Measurements from ENCODE around the gene GPR173.

The GPR173 gene

DNA sequence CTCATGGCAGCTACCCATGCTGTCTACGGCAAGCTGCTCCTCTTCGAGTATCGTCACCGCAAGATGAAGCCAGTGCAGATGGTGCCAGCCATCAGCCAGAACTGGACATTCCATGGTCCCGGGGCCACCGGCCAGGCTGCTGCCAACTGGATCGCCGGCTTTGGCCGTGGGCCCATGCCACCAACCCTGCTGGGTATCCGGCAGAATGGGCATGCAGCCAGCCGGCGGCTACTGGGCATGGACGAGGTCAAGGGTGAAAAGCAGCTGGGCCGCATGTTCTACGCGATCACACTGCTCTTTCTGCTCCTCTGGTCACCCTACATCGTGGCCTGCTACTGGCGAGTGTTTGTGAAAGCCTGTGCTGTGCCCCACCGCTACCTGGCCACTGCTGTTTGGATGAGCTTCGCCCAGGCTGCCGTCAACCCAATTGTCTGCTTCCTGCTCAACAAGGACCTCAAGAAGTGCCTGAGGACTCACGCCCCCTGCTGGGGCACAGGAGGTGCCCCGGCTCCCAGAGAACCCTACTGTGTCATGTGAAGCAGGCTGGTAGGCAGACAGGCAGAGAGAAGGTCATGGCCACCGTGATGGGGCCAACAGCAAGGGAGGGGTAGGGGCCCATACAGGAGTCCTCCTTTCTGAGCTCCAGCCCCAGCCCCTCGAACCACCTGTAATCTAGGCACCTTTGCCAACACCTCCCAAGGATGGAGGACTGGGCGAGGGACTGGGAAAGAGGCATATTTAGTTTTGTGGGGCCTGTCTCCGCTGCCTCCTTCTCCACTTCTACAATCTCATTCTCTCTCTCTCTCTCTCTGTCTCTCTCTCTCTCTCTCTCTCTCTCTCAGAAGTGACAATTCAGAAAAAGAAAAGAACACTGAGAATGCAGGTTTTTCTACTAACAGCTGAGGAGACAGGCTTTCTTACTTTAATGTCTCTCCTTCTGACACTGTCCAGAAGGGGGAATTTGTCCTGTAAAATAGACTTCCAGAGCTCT lies 28.9 kb downstream of the GPR173 start:
- peaks cover 17% of the 10 kb centered on the region for H3K4me1 Mint-ChIP-seq (ENCODE audit: low read depth)
- no peak overlapping the region for H3K27ac Mint-ChIP-seq
- DNase-seq (ENCODE audit: low spot score) = no peak
- no peaks in the 10 kb centered on the region for H3K9me3 Mint-ChIP-seq
- H3K4me3 Mint-ChIP-seq = no peak overlapping the region
- H3K36me3 Mint-ChIP-seq (ENCODE audit: low read depth) = no peaks in the 10 kb centered on the region
- no peaks in the 10 kb centered on the region for H3K27me3 Mint-ChIP-seq (ENCODE audit: low read depth)

DNA sequence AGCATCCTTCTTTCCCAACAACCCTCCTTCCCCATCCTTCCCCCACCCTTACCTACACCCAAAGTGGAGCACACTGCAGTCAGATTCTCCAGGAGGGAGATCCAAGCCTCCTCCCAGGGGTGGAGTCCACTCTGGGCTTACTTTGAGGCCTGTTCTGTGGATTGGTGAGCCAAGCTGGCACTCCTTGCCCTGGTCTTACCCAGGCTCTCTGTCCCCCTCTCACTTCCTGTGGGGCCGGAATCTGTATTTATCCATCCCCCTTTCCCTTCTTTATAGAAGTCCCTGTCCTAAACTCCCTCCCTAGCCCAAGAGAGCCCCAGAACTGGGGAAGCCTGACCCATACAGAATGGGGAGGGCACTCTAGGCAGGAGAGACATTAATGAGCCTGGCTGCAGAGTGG lies 30.4 kb downstream of the GPR173 start:
- H3K9me3 Mint-ChIP-seq = no peaks in the 10 kb centered on the region
- no peak overlapping the region for H3K27ac Mint-ChIP-seq
- H3K27me3 Mint-ChIP-seq (ENCODE audit: low read depth) = no peaks in the 10 kb centered on the region
- H3K4me3 Mint-ChIP-seq = no peak overlapping the region
- peaks cover 4% of the 10 kb centered on the region for H3K36me3 Mint-ChIP-seq (ENCODE audit: low read depth)
- H3K4me1 Mint-ChIP-seq (ENCODE audit: low read depth) = peaks cover 24% of the 10 kb centered on the region
- DNase-seq (ENCODE audit: low spot score) = no peak

DNA sequence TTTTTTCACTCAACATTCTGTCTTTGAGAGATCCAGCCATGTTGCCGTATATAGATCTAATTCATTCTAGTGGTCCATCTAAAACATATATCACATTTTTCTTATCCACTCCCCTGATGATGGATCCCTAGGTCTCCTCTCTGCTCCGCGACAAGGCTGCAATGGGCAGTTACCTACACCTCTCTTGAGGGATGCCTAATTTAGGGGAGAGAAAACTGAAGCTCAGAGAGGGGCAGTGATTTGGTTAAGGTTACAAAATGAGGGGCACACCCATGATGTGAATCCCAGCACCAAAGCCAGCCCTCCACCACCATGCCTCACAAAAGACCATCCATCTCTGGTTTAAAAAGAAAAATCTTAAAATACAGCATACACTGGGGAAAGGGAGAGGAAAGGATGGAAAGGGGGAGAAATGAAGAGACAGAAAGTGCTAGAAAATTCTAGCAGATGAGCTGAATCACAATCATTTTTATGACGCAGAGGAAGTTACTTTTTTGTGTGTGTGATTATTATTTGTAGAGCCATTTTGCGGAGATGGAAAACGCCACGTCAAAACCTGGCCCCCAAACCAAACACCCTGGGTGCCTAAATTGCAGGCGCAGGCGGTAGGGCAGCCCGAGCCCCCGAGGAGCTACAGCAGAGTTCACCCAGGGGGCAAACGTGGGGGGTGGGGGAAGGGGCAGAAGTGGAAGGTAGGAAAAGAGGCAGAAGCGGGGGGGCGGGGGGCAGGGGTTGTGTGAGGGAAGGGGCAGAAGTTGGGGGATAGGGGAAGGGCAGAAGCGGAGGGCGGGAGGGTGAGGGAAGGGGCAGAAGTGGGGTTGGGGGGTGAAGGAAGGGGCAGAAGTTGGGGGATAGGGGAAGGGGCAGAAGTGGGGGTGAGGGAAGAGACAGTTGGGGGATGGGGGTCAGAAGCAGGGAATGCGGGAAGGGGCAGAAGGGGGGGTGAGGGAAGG lies 32.3 kb downstream of the GPR173 start:
- H3K4me1 Mint-ChIP-seq (ENCODE audit: low read depth) = peaks cover 28% of the 10 kb centered on the region
- peak overlapping the region; percentile 93 for H3K27ac Mint-ChIP-seq
- peak overlapping the region; percentile 78 for H3K4me3 Mint-ChIP-seq
- no peak for DNase-seq (ENCODE audit: low spot score)
- no peaks in the 10 kb centered on the region for H3K9me3 Mint-ChIP-seq
- H3K27me3 Mint-ChIP-seq (ENCODE audit: low read depth) = no peaks in the 10 kb centered on the region
- H3K36me3 Mint-ChIP-seq (ENCODE audit: low read depth) = peaks cover 14% of the 10 kb centered on the region

DNA sequence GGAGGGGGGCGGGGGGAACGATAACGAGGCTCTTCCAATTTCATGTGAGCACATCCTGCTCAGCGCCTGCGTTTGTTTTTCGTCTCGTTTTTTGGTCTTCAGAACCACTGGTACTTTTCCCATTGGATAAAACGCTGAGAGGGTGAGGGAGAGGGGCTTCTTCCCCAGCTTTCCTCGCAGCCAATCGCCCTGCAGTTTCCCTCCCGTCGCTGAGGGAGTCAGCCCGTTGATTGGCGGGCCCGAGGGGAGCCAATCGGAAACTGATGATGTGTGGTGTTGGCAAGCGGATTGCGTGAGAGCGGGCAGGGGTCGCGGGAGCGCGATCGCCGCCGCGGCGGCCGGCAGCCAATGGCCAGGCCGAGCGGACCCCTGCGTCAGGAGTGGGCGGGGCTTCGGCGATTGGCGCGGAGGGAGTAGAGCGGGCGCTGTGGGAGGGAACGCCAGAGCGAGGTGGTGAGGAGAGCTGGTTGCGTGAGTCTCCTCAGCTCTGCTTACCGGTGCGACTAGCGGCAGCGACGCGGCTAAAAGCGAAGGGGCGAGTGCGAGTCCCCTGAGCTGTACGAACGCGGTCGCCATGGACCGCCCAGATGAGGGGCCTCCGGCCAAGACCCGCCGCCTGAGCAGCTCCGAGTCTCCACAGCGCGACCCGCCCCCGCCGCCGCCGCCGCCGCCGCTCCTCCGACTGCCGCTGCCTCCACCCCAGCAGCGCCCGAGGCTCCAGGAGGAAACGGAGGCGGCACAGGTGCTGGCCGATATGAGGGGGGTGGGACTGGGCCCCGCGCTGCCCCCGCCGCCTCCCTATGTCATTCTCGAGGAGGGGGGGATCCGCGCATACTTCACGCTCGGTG lies 33.6 kb downstream of the GPR173 start, which contains the start of gene TSPYL2:
TSPYL2 (plus strand) TSS at position 443 of the 848 bp plus-strand sequence; CDS start at position 575, 132 bp downstream.
- Mint-ChIP-seq H3K27ac (peak within 1 kb of the TSS; percentile 99), H3K9me3 (no peaks in the 10 kb centered on the region), H3K4me1 (ENCODE audit: low read depth) (peaks cover 28% of the 10 kb centered on the region), H3K36me3 (ENCODE audit: low read depth) (peaks cover 18% of the 10 kb centered on the region), H3K4me3 (peak within 1 kb of the TSS; percentile 95), H3K27me3 (ENCODE audit: low read depth) (no peaks in the 10 kb centered on the region)
- peak; percentile 88 for DNase-seq (ENCODE audit: low spot score)

DNA sequence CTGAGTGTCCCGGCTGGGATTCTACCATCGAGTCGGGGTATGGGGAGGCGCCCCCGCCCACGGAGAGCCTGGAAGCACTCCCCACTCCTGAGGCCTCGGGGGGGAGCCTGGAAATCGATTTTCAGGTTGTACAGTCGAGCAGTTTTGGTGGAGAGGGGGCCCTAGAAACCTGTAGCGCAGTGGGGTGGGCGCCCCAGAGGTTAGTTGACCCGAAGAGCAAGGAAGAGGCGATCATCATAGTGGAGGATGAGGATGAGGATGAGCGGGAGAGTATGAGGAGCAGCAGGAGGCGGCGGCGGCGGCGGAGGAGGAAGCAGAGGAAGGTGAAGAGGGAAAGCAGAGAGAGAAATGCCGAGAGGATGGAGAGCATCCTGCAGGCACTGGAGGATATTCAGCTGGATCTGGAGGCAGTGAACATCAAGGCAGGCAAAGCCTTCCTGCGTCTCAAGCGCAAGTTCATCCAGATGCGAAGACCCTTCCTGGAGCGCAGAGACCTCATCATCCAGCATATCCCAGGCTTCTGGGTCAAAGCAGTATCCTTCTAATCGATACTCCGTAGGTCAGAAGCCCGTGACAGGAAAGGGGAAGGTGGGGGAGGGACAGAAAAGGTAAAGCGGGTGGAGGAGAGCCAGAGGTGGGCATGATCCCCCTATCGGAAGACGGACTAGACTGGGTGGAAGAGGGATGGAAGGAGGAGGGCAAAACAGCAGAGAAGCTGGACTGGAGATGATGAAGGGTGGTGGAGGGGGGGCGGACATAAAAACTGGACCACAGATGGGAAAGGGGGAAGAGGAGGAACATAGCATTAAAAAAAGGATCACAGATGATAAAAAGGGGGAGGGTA lies 34.4 kb downstream of the GPR173 start:
- Mint-ChIP-seq H3K4me3 (peak overlapping the region; percentile 95), H3K4me1 (ENCODE audit: low read depth) (peaks cover 31% of the 10 kb centered on the region), H3K27ac (peak overlapping the region; percentile 83), H3K36me3 (ENCODE audit: low read depth) (peaks cover 18% of the 10 kb centered on the region), H3K9me3 (no peaks in the 10 kb centered on the region), H3K27me3 (ENCODE audit: low read depth) (no peaks in the 10 kb centered on the region)
- no peak for DNase-seq (ENCODE audit: low spot score)

DNA sequence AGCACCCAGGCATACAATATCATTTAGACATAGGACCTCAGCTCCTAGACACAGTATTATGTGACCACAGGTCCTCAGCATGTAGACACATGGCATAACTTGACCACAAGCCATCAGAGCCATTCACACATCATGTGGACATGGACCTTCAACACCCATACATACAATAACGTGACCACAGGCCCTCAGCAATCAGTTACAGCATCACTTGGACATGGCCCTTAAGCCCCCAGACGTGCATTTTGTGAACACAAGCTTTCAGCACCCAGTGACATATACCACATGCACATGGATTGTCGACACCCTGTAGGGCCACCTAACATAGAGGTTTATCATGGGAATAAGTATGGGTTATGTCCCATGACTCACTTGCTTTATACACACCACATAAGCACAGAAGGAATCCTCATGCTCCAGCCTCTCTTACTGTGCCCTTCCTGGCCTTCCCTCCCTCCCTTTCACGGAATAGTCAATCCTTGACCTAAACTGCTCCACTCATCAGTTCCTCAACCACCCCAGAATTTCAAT lies 35.5 kb downstream of the GPR173 start:
- no peak overlapping the region for H3K27ac Mint-ChIP-seq
- H3K4me1 Mint-ChIP-seq (ENCODE audit: low read depth) = peaks cover 39% of the 10 kb centered on the region
- H3K27me3 Mint-ChIP-seq (ENCODE audit: low read depth) = no peaks in the 10 kb centered on the region
- H3K4me3 Mint-ChIP-seq = peak overlapping the region; percentile 95
- H3K9me3 Mint-ChIP-seq = no peaks in the 10 kb centered on the region
- DNase-seq (ENCODE audit: low spot score) = no peak
- H3K36me3 Mint-ChIP-seq (ENCODE audit: low read depth) = peaks cover 18% of the 10 kb centered on the region

DNA sequence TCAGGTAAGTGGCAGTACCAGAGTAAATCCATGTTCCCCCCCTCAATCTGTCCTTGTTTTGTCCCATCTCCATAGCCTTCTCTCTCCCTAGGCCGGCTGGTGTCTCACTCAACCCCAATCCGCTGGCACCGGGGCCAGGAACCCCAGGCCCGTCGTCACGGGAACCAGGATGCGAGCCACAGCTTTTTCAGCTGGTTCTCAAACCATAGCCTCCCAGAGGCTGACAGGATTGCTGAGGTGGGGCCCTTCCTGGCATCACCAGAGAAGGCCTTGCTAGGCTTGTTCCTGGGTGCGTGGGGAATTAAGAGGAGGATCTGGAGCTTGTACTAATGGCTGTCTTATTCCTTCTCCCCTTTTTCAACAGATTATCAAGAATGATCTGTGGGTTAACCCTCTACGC lies 36.3 kb downstream of the GPR173 start:
- DNase-seq (ENCODE audit: low spot score) = no peak
- no peaks in the 10 kb centered on the region for H3K9me3 Mint-ChIP-seq
- no peaks in the 10 kb centered on the region for H3K27me3 Mint-ChIP-seq (ENCODE audit: low read depth)
- no peak overlapping the region for H3K4me3 Mint-ChIP-seq
- peaks cover 42% of the 10 kb centered on the region for H3K4me1 Mint-ChIP-seq (ENCODE audit: low read depth)
- H3K27ac Mint-ChIP-seq = no peak overlapping the region
- H3K36me3 Mint-ChIP-seq (ENCODE audit: low read depth) = peaks cover 18% of the 10 kb centered on the region

DNA sequence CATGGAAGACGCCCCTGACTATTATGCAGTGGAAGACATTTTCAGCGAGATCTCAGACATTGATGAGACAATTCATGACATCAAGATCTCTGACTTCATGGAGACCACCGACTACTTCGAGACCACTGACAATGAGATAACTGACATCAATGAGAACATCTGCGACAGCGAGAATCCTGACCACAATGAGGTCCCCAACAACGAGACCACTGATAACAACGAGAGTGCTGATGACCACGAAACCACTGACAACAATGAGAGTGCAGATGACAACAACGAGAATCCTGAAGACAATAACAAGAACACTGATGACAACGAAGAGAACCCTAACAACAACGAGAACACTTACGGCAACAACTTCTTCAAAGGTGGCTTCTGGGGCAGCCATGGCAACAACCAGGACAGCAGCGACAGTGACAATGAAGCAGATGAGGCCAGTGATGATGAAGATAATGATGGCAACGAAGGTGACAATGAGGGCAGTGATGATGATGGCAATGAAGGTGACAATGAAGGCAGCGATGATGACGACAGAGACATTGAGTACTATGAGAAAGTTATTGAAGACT lies 37.2 kb downstream of the GPR173 start:
- peaks cover 18% of the 10 kb centered on the region for H3K36me3 Mint-ChIP-seq (ENCODE audit: low read depth)
- H3K9me3 Mint-ChIP-seq = no peaks in the 10 kb centered on the region
- H3K4me3 Mint-ChIP-seq = peak overlapping the region; percentile 4
- no peaks in the 10 kb centered on the region for H3K27me3 Mint-ChIP-seq (ENCODE audit: low read depth)
- DNase-seq (ENCODE audit: low spot score) = no peak
- H3K4me1 Mint-ChIP-seq (ENCODE audit: low read depth) = peaks cover 41% of the 10 kb centered on the region
- H3K27ac Mint-ChIP-seq = peak overlapping the region; percentile 13

DNA sequence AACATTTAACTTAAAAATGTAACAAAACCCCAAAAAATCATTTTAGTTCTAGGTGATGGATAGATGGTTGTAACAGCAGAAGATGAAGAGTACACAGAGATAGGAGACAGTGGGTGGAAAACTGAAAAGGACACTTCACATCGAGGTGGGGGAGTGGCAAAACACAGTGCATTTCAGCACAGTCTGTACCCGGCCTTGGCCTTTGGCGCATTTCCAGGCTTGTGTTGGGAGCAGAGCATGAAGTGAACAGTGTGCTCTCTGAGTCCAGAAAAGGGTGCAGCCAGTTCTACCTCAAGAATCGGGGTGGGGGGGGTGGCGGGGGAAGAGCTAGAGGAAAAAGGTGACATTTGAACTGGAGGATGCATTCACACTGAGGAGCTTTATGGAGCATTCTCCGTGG lies 37.9 kb downstream of the GPR173 start:
- Mint-ChIP-seq H3K36me3 (ENCODE audit: low read depth) (peaks cover 18% of the 10 kb centered on the region), H3K4me3 (no peak overlapping the region), H3K9me3 (no peaks in the 10 kb centered on the region), H3K27me3 (ENCODE audit: low read depth) (no peaks in the 10 kb centered on the region), H3K27ac (no peak overlapping the region), H3K4me1 (ENCODE audit: low read depth) (peaks cover 38% of the 10 kb centered on the region)
- DNase-seq (ENCODE audit: low spot score) = no peak

DNA sequence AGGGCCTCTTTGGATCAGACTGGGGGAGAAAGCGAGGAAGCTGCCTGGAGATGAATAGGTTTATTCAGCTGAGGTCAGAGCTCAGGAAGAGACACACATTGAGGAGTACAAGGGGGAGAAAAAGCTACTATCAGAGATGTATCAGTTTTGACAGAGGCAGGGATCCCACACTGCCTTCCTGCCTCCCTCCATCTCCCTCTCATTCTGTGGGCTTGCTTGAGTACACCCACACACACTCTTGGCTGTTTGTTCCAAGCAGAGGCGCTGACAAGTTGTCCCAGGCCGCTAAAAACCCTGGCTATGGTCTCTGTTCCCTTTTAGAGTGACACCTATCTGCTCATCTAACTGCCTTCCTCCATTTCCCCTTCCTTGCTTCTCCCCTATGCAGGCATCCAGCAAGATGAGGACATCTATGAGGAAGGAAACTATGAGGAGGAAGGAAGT lies 38.8 kb downstream of the GPR173 start:
- H3K27ac Mint-ChIP-seq = no peak overlapping the region

DNA sequence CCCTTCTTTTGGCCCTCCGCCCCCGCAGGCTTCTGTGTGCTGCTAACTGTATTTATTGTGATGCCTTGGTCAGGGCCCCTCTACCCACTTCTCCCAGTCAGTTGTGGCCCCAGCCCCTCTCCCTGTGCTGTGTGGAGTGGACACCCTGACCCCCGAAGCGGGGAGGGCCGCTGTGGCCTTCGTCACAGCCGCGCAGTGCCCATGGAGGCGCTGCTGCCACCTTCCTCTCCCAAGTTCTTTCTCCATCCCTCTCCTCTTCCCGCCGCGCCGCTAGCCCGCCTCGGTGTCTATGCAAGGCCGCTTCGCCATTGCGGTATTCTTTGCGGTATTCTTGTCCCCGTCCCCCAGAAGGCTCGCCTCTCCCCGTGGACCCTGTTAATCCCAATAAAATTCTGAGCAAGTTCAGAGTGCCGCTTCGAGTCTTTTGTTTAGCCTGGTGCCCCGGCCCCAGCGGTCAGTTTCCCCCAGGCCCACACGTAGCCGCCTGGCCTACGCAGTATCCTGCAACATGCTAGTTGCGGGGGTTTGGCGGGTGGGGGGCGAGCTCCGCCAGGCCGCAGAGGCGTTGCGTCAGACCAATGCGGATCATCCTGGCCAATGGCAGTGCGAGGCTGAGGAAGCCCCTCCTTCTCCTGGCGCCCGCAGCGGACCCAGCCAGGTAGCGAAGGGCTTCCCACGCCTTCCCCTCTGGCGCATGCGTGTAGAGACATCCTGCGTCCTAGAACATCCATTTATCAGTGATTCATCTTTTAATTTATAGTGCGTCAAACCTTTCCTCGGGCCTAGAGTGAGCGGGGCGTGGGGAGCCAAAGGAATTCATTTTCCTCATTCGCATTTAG lies 39.8 kb downstream of the GPR173 start:
- Mint-ChIP-seq H3K36me3 (ENCODE audit: low read depth) (peaks cover 18% of the 10 kb centered on the region), H3K27ac (peak overlapping the region; percentile 79), H3K27me3 (ENCODE audit: low read depth) (no peaks in the 10 kb centered on the region), H3K4me1 (ENCODE audit: low read depth) (peaks cover 32% of the 10 kb centered on the region), H3K4me3 (peak overlapping the region; percentile 91), H3K9me3 (no peaks in the 10 kb centered on the region)
- peak; percentile 64 for DNase-seq (ENCODE audit: low spot score)

More for the DNA sequence above, 38.8 kb downstream of the GPR173 start:
- Mint-ChIP-seq H3K9me3 (no peaks in the 10 kb centered on the region), H3K4me3 (no peak overlapping the region), H3K27me3 (ENCODE audit: low read depth) (no peaks in the 10 kb centered on the region), H3K36me3 (ENCODE audit: low read depth) (peaks cover 18% of the 10 kb centered on the region), H3K4me1 (ENCODE audit: low read depth) (peaks cover 35% of the 10 kb centered on the region)
- no peak for DNase-seq (ENCODE audit: low spot score)

All from T-helper 2 cell treated with Interferon-gamma antibody and Interleukin-4, amounts not matched to agents 5 μg/mL and 100 μg/mL, for 36 hours (primary cell).